CD14-positive monocyte (primary cell): Measurements from ENCODE around the gene ERI2. TPM values are rescaled to one million over a fixed set of nuclear protein-coding genes. Genes with fewer than 3 reads are reported as not detected.

Experiments used
- DNase-seq, 3 donors: peaks; one replicate each; pipeline ENCODE4 v3.0.0-alpha.2; 2011 to 2022
- H2AFZ ChIP-seq: 2 replicates; pipeline ENCODE4 v1.6.0; 2012; ENCODE audit warnings: mild to moderate bottlenecking, low read depth, low read length, inconsistent platforms; ENCODE audit not compliant: insufficient read depth, poor library complexity, severe bottlenecking
- H3K27ac ChIP-seq, 2 donors: 1 replicate in 1 of 2; 2 replicates in 1 of 2; pipeline ENCODE4 v1.5.1; 2012 to 2013; ENCODE audit warnings: low read length in 2 of 2, control low read depth in 1 of 2, inconsistent platforms in 1 of 2, low read depth in 1 of 2, mild to moderate bottlenecking in 1 of 2
- H3K27me3 ChIP-seq, 2 donors: one replicate each; pipeline versions ENCODE4 v1.6.0 to v1.6.1; 2011 to 2013; ENCODE audit warnings: low read length in 2 of 2; ENCODE audit not compliant: control insufficient read depth in 2 of 2, insufficient read depth in 2 of 2
- H3K36me3 ChIP-seq, 2 donors: replicated peaks in 1 of 2; 1 replicate in 1 of 2; 2 replicates in 1 of 2; pipeline versions ENCODE4 v1.5.1 to v1.6.1; 2012 to 2013; ENCODE audit warnings: low read length in 2 of 2, control low read depth in 1 of 2, inconsistent platforms in 1 of 2, mild to moderate bottlenecking in 1 of 2; ENCODE audit not compliant: insufficient read depth in 2 of 2, control insufficient read depth in 1 of 2
- H3K4me1 ChIP-seq, 2 donors: 1 replicate in 1 of 2; 2 replicates in 1 of 2; pipeline versions ENCODE4 v1.5.1 to v1.6.1; 2012 to 2013; ENCODE audit warnings: low read length in 2 of 2, control low read depth in 1 of 2, inconsistent platforms in 1 of 2, mild to moderate bottlenecking in 1 of 2, moderate library complexity in 1 of 2; ENCODE audit not compliant: insufficient read depth in 2 of 2, control insufficient read depth in 1 of 2
- H3K4me2 ChIP-seq: replicated peaks from 2 replicates; pipeline ENCODE3; 2012; ENCODE audit warnings: low read length, moderate library complexity, mild to moderate bottlenecking; ENCODE audit not compliant: poor library complexity, severe bottlenecking; ENCODE audit errors: extremely low read depth
- H3K4me3 ChIP-seq, 3 experiments: fragments of 200-600 bp in 1 of 3; sonication (generic) in 1 of 3; replicated peaks in 1 of 3; 1 replicate in 2 of 3; 2 replicates in 1 of 3; pipeline ENCODE4 v1.5.1; 2011 to 2013; ENCODE audit warnings: low read length in 3 of 3, mild to moderate bottlenecking in 3 of 3, control low read depth in 2 of 3, low read depth in 2 of 3, inconsistent platforms in 1 of 3, moderate library complexity in 1 of 3
- H3K79me2 ChIP-seq: 2 replicates; pipeline ENCODE4 v1.6.0; 2012; ENCODE audit warnings: mild to moderate bottlenecking, control low read depth, inconsistent platforms, low read length, moderate library complexity; ENCODE audit not compliant: insufficient read depth
- H3K9ac ChIP-seq: 2 replicates; pipeline ENCODE4 v1.6.0; 2017; ENCODE audit warnings: low read length, mild to moderate bottlenecking; ENCODE audit not compliant: insufficient read depth, poor library complexity, severe bottlenecking
- H3K9me3 ChIP-seq, 2 donors: replicated peaks in 1 of 2; 1 replicate in 1 of 2; 2 replicates in 1 of 2; pipeline versions ENCODE4 v1.5.1 to v1.6.1; 2012 to 2013; ENCODE audit warnings: low read length in 2 of 2, control low read depth in 1 of 2; ENCODE audit not compliant: control insufficient read depth in 1 of 2, insufficient read depth in 1 of 2
- H4K20me1 ChIP-seq: 2 replicates; pipeline ENCODE4 v1.6.0; 2012; ENCODE audit warnings: mild to moderate bottlenecking, low read length, control low read depth, moderate library complexity; ENCODE audit not compliant: insufficient read depth
- H3K27ac Mint-ChIP-seq, 7 donors: one replicate each; pipeline ENCODE4 v1.8.0; 2020; ENCODE audit warnings: mild to moderate bottlenecking in 7 of 7, mixed read lengths in 7 of 7, moderate library complexity in 6 of 7, inconsistent platforms in 2 of 7
- H3K27me3 Mint-ChIP-seq, 3 donors: one replicate each; pipeline ENCODE4 v1.8.0; 2021 to 2022; ENCODE audit warnings: low read depth in 3 of 3, mild to moderate bottlenecking in 3 of 3, mixed read lengths in 3 of 3, moderate library complexity in 3 of 3, inconsistent platforms in 1 of 3
- H3K36me3 Mint-ChIP-seq, 2 donors: one replicate each; pipeline ENCODE4 v1.8.0; 2020; ENCODE audit warnings: mixed read lengths in 2 of 2, inconsistent platforms in 1 of 2, mild to moderate bottlenecking in 1 of 2
- H3K4me1 Mint-ChIP-seq: one replicate; pipeline ENCODE4 v1.8.0; 2020; ENCODE audit warnings: mild to moderate bottlenecking, mixed read lengths
- H3K4me3 Mint-ChIP-seq, 2 donors: one replicate each; pipeline ENCODE4 v1.8.0; 2020; ENCODE audit warnings: mild to moderate bottlenecking in 2 of 2, mixed read lengths in 2 of 2, moderate library complexity in 1 of 2
- H3K9me3 Mint-ChIP-seq, 7 donors: one replicate each; pipeline ENCODE4 v1.8.0; 2020 to 2022; ENCODE audit warnings: mixed read lengths in 7 of 7, mild to moderate bottlenecking in 6 of 7, moderate library complexity in 6 of 7, inconsistent platforms in 2 of 7
- CTCF ChIP-seq: fragments of 200-600 bp; IDR thresholded peaks from one replicate; pipeline ENCODE4 v1.8.0; 2022; ENCODE audit warnings: antibody characterized with exemption, mild to moderate bottlenecking
- WGBS: methylation state at CpG from one replicate; pipeline ENCODE4 v1.1.5; 2013; ENCODE audit warnings: missing lambda C conversion rate; ENCODE audit not compliant: insufficient coverage; 5-methylcytosine and 5-hydroxymethylcytosine counted together
- intact Hi-C, 2 donors: fragments of 100-400 bp; cut with micrococcal nuclease; formaldehyde crosslinking; loops; one replicate each; pipeline versions ENCODE4 v1.15.0 to v1.15.1; 2023
- polyA plus RNA-seq, 3 donors: library from polyadenylated mRNA; depleted of rRNA in 1 of 3; unstranded in 2 of 3; stranded (reverse) in 1 of 3; fragments of 300-500 nt in 2 of 3; fragments of >200 nt in 1 of 3; fragmentation: Illumina TruSeq in 2 of 3; gene quantifications; 1 replicate in 2 of 3; 2 replicates in 1 of 3; pipeline ENCODE4 v1.2.3, GENCODE V29; 2012 to 2021

Gene ERI2
- polyA plus RNA-seq, 3 donors, result 4.0 to 10.5 (median 10.4) TPM

DNA sequence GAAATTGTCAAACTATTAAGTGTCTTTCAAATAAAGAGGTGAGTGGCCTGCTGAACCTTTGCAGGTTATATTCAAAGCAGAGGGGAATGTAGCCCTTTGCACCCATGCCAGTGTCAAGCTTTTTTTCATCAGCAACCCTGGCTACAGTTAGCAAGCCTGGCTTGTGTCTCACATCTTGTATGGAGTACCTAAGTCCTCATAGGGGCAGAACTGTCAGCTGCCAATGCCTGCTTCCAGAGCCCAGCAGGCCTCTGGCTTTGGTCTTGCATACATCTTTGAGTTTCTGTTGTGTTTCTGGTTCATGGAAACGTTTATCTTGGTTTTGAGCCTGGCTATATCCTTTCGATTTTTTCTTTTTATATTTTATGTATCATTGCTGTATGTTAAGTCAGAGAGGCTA is 26.8 kb upstream of the ERI2 start:
- peaks cover 3 to 5% of the 10 kb centered on the region in 2 donors for H3K4me1 ChIP-seq
- Mint-ChIP-seq H3K4me1 (peaks cover 2% of the 10 kb centered on the region), H3K27me3 (no peaks in the 10 kb centered on the region), H3K4me3 (no peak overlapping the region), H3K27ac (peak overlapping the region in 1 of 7 donors; percentile 10), H3K36me3 (peaks cover 52 to 62% of the 10 kb centered on the region in 2 donors), H3K9me3 (peaks cover 0 to 10% (median 4%) of the 10 kb centered on the region in 7 donors)
- no peak overlapping the region for H2AFZ ChIP-seq
- H3K9ac ChIP-seq, result no peak overlapping the region
- intact Hi-C loops, result no loop called here
- no peak overlapping the region for H3K27ac ChIP-seq
- no CpG with 5 or more reads among the region's 2 CpGs for WGBS
- H4K20me1 ChIP-seq, result no peaks in the 10 kb centered on the region
- DNase-seq, result no peak
- no peak overlapping the region for H3K4me2 ChIP-seq
- no peaks in the 10 kb centered on the region for H3K27me3 ChIP-seq
- H3K9me3 ChIP-seq, result no peaks in the 10 kb centered on the region
- H3K4me3 ChIP-seq, result no peak overlapping the region
- H3K36me3 ChIP-seq, result peaks cover 20 to 70% of the 10 kb centered on the region in 2 donors
- no peaks in the 10 kb centered on the region for H3K79me2 ChIP-seq
- TF ChIP-seq CTCF, result no peak

DNA sequence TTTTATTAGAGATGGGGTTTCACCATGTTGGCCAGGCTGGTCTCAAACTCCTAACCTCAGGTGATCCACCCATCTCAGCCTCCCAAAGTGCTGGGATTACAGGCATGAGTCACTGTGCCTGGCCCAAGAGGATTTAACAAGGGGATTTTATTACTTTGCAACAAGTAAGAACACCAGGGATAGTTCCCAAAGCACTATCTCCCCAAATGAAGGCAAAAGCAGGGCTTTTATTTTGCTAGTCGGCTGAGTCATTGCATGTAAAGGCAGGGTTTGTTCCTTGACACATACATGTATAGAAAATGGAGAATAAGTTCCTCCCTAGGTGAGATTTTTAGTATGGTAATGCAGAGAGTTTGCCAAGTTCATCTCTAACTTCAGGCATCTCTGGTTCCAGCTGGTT is 24.1 kb upstream of the ERI2 start:
- DNase-seq, result no peak
- H3K4me2 ChIP-seq, result no peak overlapping the region
- no peaks in the 10 kb centered on the region for H3K9me3 ChIP-seq
- H3K27me3 ChIP-seq, result no peaks in the 10 kb centered on the region
- H3K9ac ChIP-seq, result no peak overlapping the region
- no peaks in the 10 kb centered on the region for H3K27me3 Mint-ChIP-seq
- WGBS, result no CpG with 5 or more reads among the region's 1 CpG
- TF ChIP-seq CTCF, result no peak
- no peak overlapping the region for H2AFZ ChIP-seq
- intact Hi-C loops, result no loop called here
- no peak overlapping the region for H3K27ac Mint-ChIP-seq
- peaks cover 43 to 57% of the 10 kb centered on the region in 2 donors for H3K36me3 Mint-ChIP-seq
- H3K9me3 Mint-ChIP-seq, result peaks cover 0 to 4% (median 0%) of the 10 kb centered on the region in 7 donors
- no peak overlapping the region for H3K4me3 ChIP-seq
- no peaks in the 10 kb centered on the region for H3K4me1 ChIP-seq
- H3K36me3 ChIP-seq, result peaks cover 37 to 75% of the 10 kb centered on the region in 2 donors
- H3K79me2 ChIP-seq, result no peaks in the 10 kb centered on the region
- no peak overlapping the region for H3K27ac ChIP-seq
- no peaks in the 10 kb centered on the region for H4K20me1 ChIP-seq
- H3K4me1 Mint-ChIP-seq, result no peaks in the 10 kb centered on the region
- H3K4me3 Mint-ChIP-seq, result no peak overlapping the region
